HEK293 (cell line): ENCODE measurements around the gene CASP7.

Source experiments
- CTCF ChIP-seq: fragments of 450-650 bp; formaldehyde crosslinking; IDR thresholded peaks from 2 replicates; pipeline ENCODE4 v1.5.1; 2016; ENCODE audit warnings: missing biosample characterization, missing genetic modification characterization
- PBX3 ChIP-seq: sonication (generic); formaldehyde crosslinking; IDR thresholded peaks from 2 replicates; pipeline ENCODE4 v1.8.1; 2022; ENCODE audit warnings: mild to moderate bottlenecking, moderate library complexity, missing genetic modification reagents
- REST ChIP-seq: fragments of 450-650 bp; formaldehyde crosslinking; IDR thresholded peaks from 2 replicates; pipeline ENCODE4 v1.5.1; 2016; ENCODE audit warnings: missing biosample characterization, missing genetic modification characterization
- ZBTB11 ChIP-seq: fragments of 450-650 bp; formaldehyde crosslinking; conservative IDR thresholded peaks from 2 replicates; pipeline ENCODE4 v1.5.1; 2016; ENCODE audit warnings: low read depth, missing biosample characterization, missing genetic modification characterization
- ZBTB26 ChIP-seq: fragments of 450-650 bp; formaldehyde crosslinking; optimal IDR thresholded peaks from 2 replicates; pipeline ENCODE3; 2016; ENCODE audit warnings: missing biosample characterization, mild to moderate bottlenecking, missing genetic modification characterization
- ZNF280C ChIP-seq: fragments of 450-650 bp; formaldehyde crosslinking; IDR thresholded peaks from 2 replicates; pipeline ENCODE4 v1.5.1; 2016; ENCODE audit warnings: missing biosample characterization, missing genetic modification characterization
- ZNF292 ChIP-seq: fragments of 450-650 bp; formaldehyde crosslinking; IDR thresholded peaks from 2 replicates; pipeline ENCODE4 v1.5.1; 2016; ENCODE audit warnings: low read depth, missing biosample characterization, missing genetic modification characterization, borderline replicate concordance

GRCh38 chr10:113713640-113713982, 33.9 kb downstream of the CASP7 start:
- no peak for TF ChIP-seq ZNF292 (tag by site-specific recombination)
- no peak for TF ChIP-seq ZNF280C
- TF ChIP-seq CTCF (tag by site-specific recombination): no peak
- TF ChIP-seq ZBTB11 (tag by site-specific recombination): no peak
- TF ChIP-seq PBX3 (CRISPR knock-in tag): no peak
- no peak for TF ChIP-seq REST (tag by site-specific recombination)
- TF ChIP-seq ZBTB26 (tag by site-specific recombination): no peak
